ENCODE results near the gene GRIPAP1.

Gene GRIPAP1

DNA sequence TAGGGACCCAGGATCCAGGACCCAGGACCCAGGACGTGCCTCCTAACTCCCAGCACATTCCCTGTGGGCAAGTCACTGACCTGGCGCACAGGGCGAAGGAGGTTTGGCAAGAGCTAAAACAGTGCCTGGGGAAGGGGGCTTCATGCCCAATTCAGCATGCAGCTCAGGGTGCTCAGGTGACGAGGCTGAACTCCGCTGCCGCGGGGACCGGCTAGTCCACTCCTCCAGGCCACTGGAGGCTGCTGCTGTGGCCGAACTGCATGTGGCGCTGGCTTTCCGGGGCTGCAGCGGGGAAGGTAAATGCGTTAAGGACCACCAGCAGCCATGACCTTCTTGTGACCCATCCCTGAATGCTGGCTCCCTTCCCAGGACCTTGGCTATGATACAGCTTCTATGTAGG lies 78.3 kb downstream of the GRIPAP1 start:
- no peak for DNase-seq (ENCODE audit: low read depth)

Measured in stimulated activated CD8-positive, alpha-beta memory T cell treated with anti-CD3 and anti-CD28 coated beads, Interleukin-12 subunit alpha, Interleukin-12 subunit beta, amount 100 ng/mL, for 4 hours (primary cell).